Measurements from ENCODE around the gene PTPRN2. TPM values are rescaled to one million over a fixed set of nuclear protein-coding genes. Genes with fewer than 3 reads are reported as not detected.

Gene PTPRN2
- total and polyA plus RNA-seq, 7 donors: 0.47 to 0.82 (median 0.51) TPM

GRCh38 chr7:158246960-158247673 is 340.5 kb downstream of the PTPRN2 start:
- no peaks in the 10 kb centered on the region for H3K36me3 ChIP-seq (ENCODE audit: insufficient read depth in 1 of 2, low read depth in 1 of 2)
- WGBS, 3 donors: 78 to 86% (median 84%) methylated on average over 25 to 28 of the region's 28 CpGs
- no peaks in the 10 kb centered on the region for H3K4me1 ChIP-seq
- no peak overlapping the region for H3K4me3 ChIP-seq
- peak in 1 of 2 donors; percentile 40 for DNase-seq
- no peak for ATAC-seq
- intact Hi-C loops (cut with DNase I): no loop called here
- no peaks in the 10 kb centered on the region for H3K27me3 ChIP-seq (ENCODE audit: insufficient read depth in 3 of 3, low read length in 2 of 3)
- no peak overlapping the region for H3K27ac ChIP-seq
- no peak for TF ChIP-seq CTCF (IDR thresholded peaks at IDR 0.05)
- H3K9me3 ChIP-seq: no peaks in the 10 kb centered on the region

- intact Hi-C loops (cut with DNase I): no loop called here
These were observed 341.2 kb downstream of the PTPRN2 start for GRCh38 chr7:158246272-158246959.

GRCh38 chr7:158245724-158246041 is 341.9 kb downstream of the PTPRN2 start:
- ATAC-seq: no peak
- no peaks in the 10 kb centered on the region for H3K9me3 ChIP-seq
- WGBS, 3 donors: 93 to 94% (median 93%) methylated on average over 12 of the region's 12 CpGs
- intact Hi-C loops (cut with DNase I): no loop called here
- no peak for TF ChIP-seq CTCF (IDR thresholded peaks at IDR 0.05)
- no peaks in the 10 kb centered on the region for H3K4me1 ChIP-seq
- H3K27me3 ChIP-seq (ENCODE audit: insufficient read depth in 3 of 3, low read length in 2 of 3): no peaks in the 10 kb centered on the region
- no peak overlapping the region for H3K27ac ChIP-seq
- H3K36me3 ChIP-seq (ENCODE audit: insufficient read depth in 1 of 2, low read depth in 1 of 2): no peaks in the 10 kb centered on the region
- no peak overlapping the region for H3K4me3 ChIP-seq
- DNase-seq: peak in 1 of 2 donors; percentile 16

More at GRCh38 chr7:158246272-158246959, 341.2 kb downstream of the PTPRN2 start:
- no peak for TF ChIP-seq CTCF (IDR thresholded peaks at IDR 0.05)
- Histone ChIP-seq H3K27me3 (ENCODE audit: insufficient read depth in 3 of 3, low read length in 2 of 3) (no peaks in the 10 kb centered on the region), H3K9me3 (no peaks in the 10 kb centered on the region), H3K27ac (no peak overlapping the region), H3K4me3 (no peak overlapping the region), H3K4me1 (no peaks in the 10 kb centered on the region), H3K36me3 (ENCODE audit: insufficient read depth in 1 of 2, low read depth in 1 of 2) (no peaks in the 10 kb centered on the region)
- ATAC-seq (no peak), DNase-seq (no peak)
- 85 to 92% (median 87%) methylated on average over 24 of the region's 24 CpGs for WGBS, 3 donors

GRCh38 chr7:158244873-158245723 is 342.5 kb downstream of the PTPRN2 start:
- 94 to 95% (median 95%) methylated on average over 39 to 40 of the region's 40 CpGs for WGBS, 3 donors

More at GRCh38 chr7:158244873-158245723, 342.5 kb downstream of the PTPRN2 start:
- DNase-seq (peak in 1 of 2 donors; percentile 38), ATAC-seq (no peak)
- no peaks in the 10 kb centered on the region for H3K4me1 ChIP-seq
- no peak overlapping the region for H3K4me3 ChIP-seq
- no peaks in the 10 kb centered on the region for H3K9me3 ChIP-seq
- no peaks in the 10 kb centered on the region for H3K36me3 ChIP-seq (ENCODE audit: insufficient read depth in 1 of 2, low read depth in 1 of 2)
- H3K27me3 ChIP-seq (ENCODE audit: insufficient read depth in 3 of 3, low read length in 2 of 3): no peaks in the 10 kb centered on the region
- no peak overlapping the region for H3K27ac ChIP-seq
- no peak for TF ChIP-seq CTCF (IDR thresholded peaks at IDR 0.05)
- intact Hi-C loops (cut with DNase I): no loop called here

Data from psoas muscle (tissue), 8 donors.